Keratinocyte (primary cell): Measurements from ENCODE around the gene ADGRV1. TPM values are rescaled to one million over a fixed set of nuclear protein-coding genes. Genes with fewer than 3 reads are reported as not detected.

ENCODE experiments used
- DNase-seq: peaks from one replicate; pipeline ENCODE4 v3.0.0-alpha.2; 2011; ENCODE audit warnings: low read depth, missing footprints, low spot score
- FAIRE-seq: peaks from 2 replicates; lab custom pipeline; 2011; peaks lifted over from hg19 to GRCh38; lab: Jason Lieb, UNC
- H2AFZ ChIP-seq: 2 replicates; pipeline ENCODE4 v1.6.0; 2012; ENCODE audit warnings: low read length, control low read depth, inconsistent platforms; ENCODE audit not compliant: control insufficient read depth
- H3K27ac ChIP-seq: 2 replicates; pipeline ENCODE4 v1.5.1; 2011; ENCODE audit warnings: low read length; ENCODE audit not compliant: control insufficient read depth, insufficient read depth
- H3K27me3 ChIP-seq: 3 replicates; pipeline ENCODE4 v1.6.0; 2011; ENCODE audit warnings: low read length; ENCODE audit not compliant: control insufficient read depth, insufficient read depth; ENCODE audit errors: extremely low read depth
- H3K36me3 ChIP-seq, 2 experiments: 2 replicates in 1 of 2; 3 replicates in 1 of 2; pipeline ENCODE4 v1.5.1; 2011; ENCODE audit warnings: low read length in 2 of 2, mild to moderate bottlenecking in 1 of 2; ENCODE audit not compliant: control insufficient read depth in 2 of 2, insufficient read depth in 2 of 2; ENCODE audit errors: extremely low read depth in 1 of 2
- H3K4me1 ChIP-seq: 3 replicates; pipeline ENCODE4 v1.5.1; 2011; ENCODE audit warnings: low read length; ENCODE audit not compliant: control insufficient read depth, insufficient read depth; ENCODE audit errors: extremely low read depth
- H3K4me2 ChIP-seq: 3 replicates; pipeline ENCODE4 v1.6.0; 2011; ENCODE audit warnings: low read depth, low read length; ENCODE audit not compliant: control insufficient read depth, insufficient read depth; ENCODE audit errors: extremely low read depth
- H3K4me3 ChIP-seq, 3 experiments: fragments of 200-600 bp in 1 of 3; sonication (generic) in 1 of 3; 2 replicates in 2 of 3; 3 replicates in 1 of 3; pipeline ENCODE4 v1.5.1; 2011 to 2016; ENCODE audit warnings: low read length in 3 of 3, mild to moderate bottlenecking in 3 of 3, control low read depth in 2 of 3, inconsistent platforms in 1 of 3, low read depth in 1 of 3, mixed read lengths in 1 of 3, mixed run types in 1 of 3, moderate library complexity in 1 of 3; ENCODE audit not compliant: control insufficient read depth in 2 of 3, insufficient read depth in 2 of 3; ENCODE audit errors: extremely low read depth in 1 of 3
- H3K79me2 ChIP-seq: 2 replicates; pipeline ENCODE4 v1.6.0; 2012; ENCODE audit warnings: low read length; ENCODE audit not compliant: control insufficient read depth, insufficient read depth
- H3K9ac ChIP-seq: 3 replicates; pipeline ENCODE4 v1.6.0; 2011; ENCODE audit warnings: low read length; ENCODE audit not compliant: control insufficient read depth, insufficient read depth; ENCODE audit errors: extremely low read depth
- H3K9me1 ChIP-seq: 3 replicates; pipeline ENCODE4 v1.6.0; 2011; ENCODE audit warnings: low read length; ENCODE audit not compliant: control insufficient read depth, insufficient read depth; ENCODE audit errors: extremely low read depth
- H3K9me3 ChIP-seq: 2 replicates; pipeline ENCODE4 v1.5.1; 2012; ENCODE audit warnings: low read depth, low read length; ENCODE audit not compliant: control insufficient read depth
- H4K20me1 ChIP-seq: 3 replicates; pipeline ENCODE4 v1.6.0; 2011; ENCODE audit warnings: low read length; ENCODE audit not compliant: control insufficient read depth, insufficient read depth; ENCODE audit errors: extremely low read depth
- EZH2 ChIP-seq: IDR thresholded peaks from one replicate; pipeline ENCODE4 v1.6.1; 2012; ENCODE audit warnings: inconsistent platforms, mild to moderate bottlenecking, low read length, moderate library complexity
- dilution Hi-C: fragments of 300-500 bp; cut with MboI; formaldehyde crosslinking; loops from one replicate; pipeline ENCODE4 v1.7.0; 2020; ENCODE audit warnings: low sequenced_read_pairs; ENCODE audit not compliant: extremely low pct_ligation_motif_present
- polyA plus RNA-seq, 5 experiments: library from polyadenylated mRNA; depleted of rRNA in 3 of 5; stranded (reverse) in 3 of 5; stranded (forward) in 1 of 5; unstranded in 1 of 5; fragments of >200 nt; gene quantifications; 1 replicate in 1 of 5; 2 replicates in 3 of 5; 3 replicates in 1 of 5; pipeline versions ENCODE4 v1.2.1 to v1.2.3, GENCODE V29; 2011 to 2012; ENCODE audit warnings: missing spikeins in 2 of 5, low read depth in 1 of 5, low replicate concordance in 1 of 5
- TF ChIP-seq, protein P1 (sequence below), 3 experiments: IDR thresholded peaks in 1 of 3; conservative IDR thresholded peaks in 1 of 3; optimal IDR thresholded peaks in 1 of 3; 2 replicates in 2 of 3; 3 replicates in 1 of 3; pipeline versions ENCODE3 to v1.5.1; 2011; ENCODE audit warnings: low read length in 3 of 3, mild to moderate bottlenecking in 3 of 3, moderate library complexity in 2 of 3, control low read depth in 1 of 3, inconsistent platforms in 1 of 3; ENCODE audit not compliant: insufficient read depth in 2 of 3; ENCODE audit errors: extremely low read depth in 1 of 3

The ADGRV1 gene
- polyA plus RNA-seq, 1 donor (not counting 4 experiments of a cell fraction or from before 2014, with no cell fraction given), result 0.05 TPM

DNA sequence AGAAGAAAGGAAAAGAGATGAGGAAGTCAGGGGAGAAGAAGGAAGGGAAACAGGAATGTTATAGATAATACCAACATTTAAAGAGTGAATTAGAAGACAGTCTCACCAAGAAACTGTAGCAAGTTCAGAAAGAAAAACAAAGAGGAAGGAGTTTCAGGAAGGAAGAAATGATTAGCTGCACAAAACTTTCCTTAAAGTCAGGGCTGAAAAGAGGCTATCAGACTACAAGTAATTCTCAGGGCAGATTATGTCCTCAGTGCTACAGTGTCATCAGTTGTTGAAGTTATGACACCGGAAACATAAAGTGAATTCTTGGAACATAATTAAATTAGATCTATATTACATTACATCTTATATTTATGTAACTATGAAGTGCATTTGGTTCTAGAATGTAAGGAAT is 597.6 kb downstream of the ADGRV1 start:
- no peaks in the 10 kb centered on the region for H3K9me1 ChIP-seq
- no peaks in the 10 kb centered on the region for H3K36me3 ChIP-seq
- peaks cover 10% of the 10 kb centered on the region for H3K4me1 ChIP-seq
- H3K27ac ChIP-seq, result no peak overlapping the region
- DNase-seq (no peak), FAIRE-seq (no peak)
- TF ChIP-seq, protein P1, sequence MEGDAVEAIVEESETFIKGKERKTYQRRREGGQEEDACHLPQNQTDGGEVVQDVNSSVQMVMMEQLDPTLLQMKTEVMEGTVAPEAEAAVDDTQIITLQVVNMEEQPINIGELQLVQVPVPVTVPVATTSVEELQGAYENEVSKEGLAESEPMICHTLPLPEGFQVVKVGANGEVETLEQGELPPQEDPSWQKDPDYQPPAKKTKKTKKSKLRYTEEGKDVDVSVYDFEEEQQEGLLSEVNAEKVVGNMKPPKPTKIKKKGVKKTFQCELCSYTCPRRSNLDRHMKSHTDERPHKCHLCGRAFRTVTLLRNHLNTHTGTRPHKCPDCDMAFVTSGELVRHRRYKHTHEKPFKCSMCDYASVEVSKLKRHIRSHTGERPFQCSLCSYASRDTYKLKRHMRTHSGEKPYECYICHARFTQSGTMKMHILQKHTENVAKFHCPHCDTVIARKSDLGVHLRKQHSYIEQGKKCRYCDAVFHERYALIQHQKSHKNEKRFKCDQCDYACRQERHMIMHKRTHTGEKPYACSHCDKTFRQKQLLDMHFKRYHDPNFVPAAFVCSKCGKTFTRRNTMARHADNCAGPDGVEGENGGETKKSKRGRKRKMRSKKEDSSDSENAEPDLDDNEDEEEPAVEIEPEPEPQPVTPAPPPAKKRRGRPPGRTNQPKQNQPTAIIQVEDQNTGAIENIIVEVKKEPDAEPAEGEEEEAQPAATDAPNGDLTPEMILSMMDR (optimal IDR thresholded peaks at IDR 0.05 in 1 of 3, IDR thresholded peaks at IDR 0.05 in 1 of 3, conservative IDR thresholded peaks at IDR 0.05 in 1 of 3; ENCODE audit: extremely low read depth in 1 of 3, insufficient read depth in 2 of 3, low read length in 3 of 3), result no peak
- no peak for TF ChIP-seq EZH2
- no peaks in the 10 kb centered on the region for H3K27me3 ChIP-seq
- no peak overlapping the region for H3K4me2 ChIP-seq
- H2AFZ ChIP-seq, result no peak overlapping the region
- dilution Hi-C loops, result no loop called here
- no peak overlapping the region for H3K9ac ChIP-seq
- no peaks in the 10 kb centered on the region for H4K20me1 ChIP-seq
- no peak overlapping the region for H3K4me3 ChIP-seq
- no peaks in the 10 kb centered on the region for H3K9me3 ChIP-seq
- no peaks in the 10 kb centered on the region for H3K79me2 ChIP-seq

DNA sequence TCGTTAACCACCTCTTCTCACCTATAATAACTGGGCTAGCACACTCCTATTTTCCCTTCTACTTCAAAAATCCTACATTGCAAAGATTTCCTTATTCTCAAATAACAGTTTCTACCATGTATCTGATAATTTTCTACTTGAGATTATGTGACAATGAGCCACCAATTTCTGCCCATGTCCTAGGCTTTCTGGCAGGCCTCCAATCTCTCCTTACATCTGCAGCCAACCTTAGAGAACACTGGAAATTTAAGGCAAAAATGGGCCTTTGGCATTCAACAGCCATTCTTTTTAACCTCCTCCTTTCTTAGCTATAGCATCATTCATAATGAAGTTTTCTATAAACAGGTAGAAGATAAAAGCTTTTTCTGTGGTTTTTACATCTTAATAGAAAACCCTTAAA is 599.4 kb downstream of the ADGRV1 start:
- Histone ChIP-seq H3K4me2 (no peak overlapping the region), H4K20me1 (no peaks in the 10 kb centered on the region), H3K79me2 (no peaks in the 10 kb centered on the region), H3K27ac (no peak overlapping the region), H3K9me1 (no peaks in the 10 kb centered on the region), H2AFZ (no peak overlapping the region), H3K4me3 (no peak overlapping the region), H3K27me3 (no peaks in the 10 kb centered on the region), H3K9me3 (no peaks in the 10 kb centered on the region), H3K4me1 (peaks cover 16% of the 10 kb centered on the region), H3K36me3 (no peaks in the 10 kb centered on the region), H3K9ac (no peak overlapping the region)
- dilution Hi-C loops, result no loop called here
- TF ChIP-seq EZH2, result no peak
- TF ChIP-seq, protein P1 (optimal IDR thresholded peaks at IDR 0.05 in 1 of 3, IDR thresholded peaks at IDR 0.05 in 1 of 3, conservative IDR thresholded peaks at IDR 0.05 in 1 of 3; ENCODE audit: extremely low read depth in 1 of 3, insufficient read depth in 2 of 3, low read length in 3 of 3), result no peak
- no peak for FAIRE-seq
- DNase-seq, result no peak
